Astrocyte (in vitro differentiated cells and primary cell): ENCODE data around the gene FAM83D. TPM values are rescaled to one million over a fixed set of nuclear protein-coding genes. Genes with fewer than 3 reads are reported as not detected.

Experiments
- DNase-seq: peaks from one replicate; pipeline ENCODE4 v3.0.0-alpha.2; 2010; ENCODE audit warnings: low read depth
- FAIRE-seq: peaks from 2 replicates; lab custom pipeline; 2011; peaks lifted over from hg19 to GRCh38; lab: Jason Lieb, UNC
- H2AFZ ChIP-seq: 2 replicates; pipeline ENCODE4 v1.6.0; 2012; ENCODE audit warnings: low read depth, low read length, inconsistent platforms
- H3K27ac ChIP-seq: 2 replicates; pipeline ENCODE4 v1.5.1; 2011; ENCODE audit warnings: low read depth, low read length, inconsistent platforms
- H3K27me3 ChIP-seq: 2 replicates; pipeline ENCODE4 v1.6.0; 2011; ENCODE audit warnings: low read length, inconsistent platforms; ENCODE audit not compliant: insufficient read depth
- H3K36me3 ChIP-seq: 2 replicates; pipeline ENCODE4 v1.5.1; 2011; ENCODE audit warnings: low read length, inconsistent platforms; ENCODE audit not compliant: insufficient read depth
- H3K4me1 ChIP-seq: 2 replicates; pipeline ENCODE4 v1.5.1; 2011; ENCODE audit warnings: low read length, inconsistent platforms; ENCODE audit not compliant: insufficient read depth
- H3K4me2 ChIP-seq: 2 replicates; pipeline ENCODE4 v1.6.0; 2012; ENCODE audit warnings: low read length, inconsistent platforms
- H3K4me3 ChIP-seq: 2 replicates; pipeline ENCODE4 v1.5.1; 2011; ENCODE audit warnings: low read depth, mild to moderate bottlenecking, low read length, inconsistent platforms; ENCODE audit not compliant: insufficient read depth
- H3K79me2 ChIP-seq: 2 replicates; pipeline ENCODE4 v1.6.0; 2012; ENCODE audit warnings: mild to moderate bottlenecking, low read length, inconsistent platforms; ENCODE audit not compliant: insufficient read depth
- H3K9ac ChIP-seq: 2 replicates; pipeline ENCODE4 v1.6.0; 2012; ENCODE audit warnings: mild to moderate bottlenecking, low read length, inconsistent platforms
- H3K9me3 ChIP-seq: 2 replicates; pipeline ENCODE4 v1.5.1; 2012; ENCODE audit warnings: low read depth, mild to moderate bottlenecking, low read length, inconsistent platforms; ENCODE audit not compliant: insufficient read depth
- H4K20me1 ChIP-seq: 2 replicates; pipeline ENCODE4 v1.6.0; 2012; ENCODE audit warnings: low read length, inconsistent platforms; ENCODE audit not compliant: insufficient read depth
- H3K27ac Mint-ChIP-seq: one replicate; pipeline ENCODE4 v1.8.0; 2021; ENCODE audit warnings: mild to moderate bottlenecking, mixed read lengths; ENCODE audit not compliant: unreplicated experiment
- H3K27me3 Mint-ChIP-seq: one replicate; pipeline ENCODE4 v1.8.0; 2021; ENCODE audit warnings: low read depth, mixed read lengths; ENCODE audit not compliant: unreplicated experiment
- H3K36me3 Mint-ChIP-seq: one replicate; pipeline ENCODE4 v1.8.0; 2021; ENCODE audit warnings: low read depth, mixed read lengths; ENCODE audit not compliant: unreplicated experiment
- H3K4me1 Mint-ChIP-seq: one replicate; pipeline ENCODE4 v1.8.0; 2021; ENCODE audit warnings: low read depth, mixed read lengths; ENCODE audit not compliant: unreplicated experiment
- H3K4me3 Mint-ChIP-seq: one replicate; pipeline ENCODE4 v1.8.0; 2021; ENCODE audit warnings: mild to moderate bottlenecking, moderate library complexity, mixed read lengths; ENCODE audit not compliant: unreplicated experiment
- H3K9me3 Mint-ChIP-seq: one replicate; pipeline ENCODE4 v1.8.0; 2021; ENCODE audit warnings: mild to moderate bottlenecking, mixed read lengths; ENCODE audit not compliant: unreplicated experiment
- EZH2 ChIP-seq: IDR thresholded peaks from 2 replicates; pipeline ENCODE4 v1.6.1; 2012; ENCODE audit warnings: mild to moderate bottlenecking, low read length, inconsistent platforms; ENCODE audit not compliant: insufficient read depth
- total RNA-seq: library from RNA; stranded (reverse); gene quantifications from 2 replicates; pipeline ENCODE4 v1.2.1, GENCODE V29; 2021
- TF ChIP-seq, protein P1 (sequence below): IDR thresholded peaks from 2 replicates; pipeline ENCODE4 v1.5.1; 2011; ENCODE audit warnings: low read depth, mild to moderate bottlenecking, inconsistent platforms, low read length, moderate library complexity; ENCODE audit not compliant: insufficient read depth

FAM83D gene
- total RNA-seq, 1 donor from 2014 or later: 3.3 TPM

DNA sequence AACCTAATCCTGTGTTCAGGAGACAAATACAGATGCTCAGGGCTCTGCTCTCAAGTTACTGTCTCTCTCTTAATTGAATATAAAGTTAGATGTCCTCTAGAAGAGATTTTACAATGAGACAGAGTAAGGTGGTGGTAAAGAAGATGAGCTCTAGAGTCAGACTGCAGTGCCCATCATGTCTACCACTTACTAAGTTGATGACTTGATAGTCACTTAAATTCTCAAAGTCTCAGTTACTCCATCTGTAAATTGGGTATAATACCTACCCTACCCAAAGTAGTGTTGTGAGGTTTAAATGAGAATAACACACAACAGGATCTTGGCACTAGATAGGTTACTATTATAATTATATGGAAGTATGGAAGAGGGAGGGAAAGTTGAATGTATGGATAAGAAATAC is 37.5 kb downstream of the FAM83D start:
- Histone ChIP-seq H3K9me3 (no peaks in the 10 kb centered on the region), H3K79me2 (peaks cover 51% of the 10 kb centered on the region), H3K36me3 (peaks cover 2% of the 10 kb centered on the region), H3K4me2 (no peak overlapping the region), H2AFZ (no peak overlapping the region), H4K20me1 (no peaks in the 10 kb centered on the region), H3K4me1 (peaks cover 6% of the 10 kb centered on the region), H3K9ac (no peak overlapping the region), H3K4me3 (no peak overlapping the region), H3K27ac (no peak overlapping the region), H3K27me3 (no peaks in the 10 kb centered on the region)
- Mint-ChIP-seq H3K4me1 (peaks cover 6% of the 10 kb centered on the region), H3K4me3 (peak overlapping the region; percentile 98), H3K27ac (no peak overlapping the region), H3K27me3 (no peaks in the 10 kb centered on the region), H3K9me3 (no peaks in the 10 kb centered on the region), H3K36me3 (peaks cover 2% of the 10 kb centered on the region)
- FAIRE-seq (no peak), DNase-seq (no peak)
- TF ChIP-seq EZH2: no peak
- TF ChIP-seq, protein P1, sequence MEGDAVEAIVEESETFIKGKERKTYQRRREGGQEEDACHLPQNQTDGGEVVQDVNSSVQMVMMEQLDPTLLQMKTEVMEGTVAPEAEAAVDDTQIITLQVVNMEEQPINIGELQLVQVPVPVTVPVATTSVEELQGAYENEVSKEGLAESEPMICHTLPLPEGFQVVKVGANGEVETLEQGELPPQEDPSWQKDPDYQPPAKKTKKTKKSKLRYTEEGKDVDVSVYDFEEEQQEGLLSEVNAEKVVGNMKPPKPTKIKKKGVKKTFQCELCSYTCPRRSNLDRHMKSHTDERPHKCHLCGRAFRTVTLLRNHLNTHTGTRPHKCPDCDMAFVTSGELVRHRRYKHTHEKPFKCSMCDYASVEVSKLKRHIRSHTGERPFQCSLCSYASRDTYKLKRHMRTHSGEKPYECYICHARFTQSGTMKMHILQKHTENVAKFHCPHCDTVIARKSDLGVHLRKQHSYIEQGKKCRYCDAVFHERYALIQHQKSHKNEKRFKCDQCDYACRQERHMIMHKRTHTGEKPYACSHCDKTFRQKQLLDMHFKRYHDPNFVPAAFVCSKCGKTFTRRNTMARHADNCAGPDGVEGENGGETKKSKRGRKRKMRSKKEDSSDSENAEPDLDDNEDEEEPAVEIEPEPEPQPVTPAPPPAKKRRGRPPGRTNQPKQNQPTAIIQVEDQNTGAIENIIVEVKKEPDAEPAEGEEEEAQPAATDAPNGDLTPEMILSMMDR: no peak

DNA sequence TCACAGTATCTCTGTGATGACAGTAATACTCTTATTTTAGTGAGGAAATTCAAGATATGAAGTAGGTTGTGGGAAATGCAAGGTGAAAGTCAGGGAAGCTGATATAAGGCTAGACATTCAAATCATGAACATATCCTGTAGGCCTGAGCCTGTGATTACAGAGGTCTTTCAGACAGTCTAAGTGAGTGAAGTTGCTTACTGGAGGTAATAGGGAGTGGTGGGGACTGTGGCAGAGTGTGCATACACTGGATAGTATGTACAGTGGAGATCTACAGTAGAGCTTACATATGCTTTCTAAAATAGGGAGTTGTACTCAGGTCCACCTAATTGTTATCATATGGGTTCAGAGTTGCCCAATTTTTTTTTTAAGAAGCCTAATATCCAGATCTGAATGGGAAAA is 39.0 kb downstream of the FAM83D start:
- no peak overlapping the region for H3K4me2 ChIP-seq
- H2AFZ ChIP-seq: no peak overlapping the region
- H3K27ac ChIP-seq: no peak overlapping the region
- DNase-seq (no peak), FAIRE-seq (no peak)
- Mint-ChIP-seq H3K27ac (no peak overlapping the region), H3K36me3 (peaks cover 2% of the 10 kb centered on the region), H3K27me3 (no peaks in the 10 kb centered on the region), H3K4me3 (no peak overlapping the region), H3K9me3 (no peaks in the 10 kb centered on the region), H3K4me1 (peaks cover 14% of the 10 kb centered on the region)
- peaks cover 14% of the 10 kb centered on the region for H3K4me1 ChIP-seq
- H3K36me3 ChIP-seq: peaks cover 2% of the 10 kb centered on the region
- H3K79me2 ChIP-seq: peaks cover 51% of the 10 kb centered on the region
- H4K20me1 ChIP-seq: no peaks in the 10 kb centered on the region
- no peaks in the 10 kb centered on the region for H3K9me3 ChIP-seq
- H3K27me3 ChIP-seq: no peaks in the 10 kb centered on the region
- no peak overlapping the region for H3K9ac ChIP-seq
- no peak for TF ChIP-seq EZH2
- TF ChIP-seq, protein P1: no peak
- no peak overlapping the region for H3K4me3 ChIP-seq

DNA sequence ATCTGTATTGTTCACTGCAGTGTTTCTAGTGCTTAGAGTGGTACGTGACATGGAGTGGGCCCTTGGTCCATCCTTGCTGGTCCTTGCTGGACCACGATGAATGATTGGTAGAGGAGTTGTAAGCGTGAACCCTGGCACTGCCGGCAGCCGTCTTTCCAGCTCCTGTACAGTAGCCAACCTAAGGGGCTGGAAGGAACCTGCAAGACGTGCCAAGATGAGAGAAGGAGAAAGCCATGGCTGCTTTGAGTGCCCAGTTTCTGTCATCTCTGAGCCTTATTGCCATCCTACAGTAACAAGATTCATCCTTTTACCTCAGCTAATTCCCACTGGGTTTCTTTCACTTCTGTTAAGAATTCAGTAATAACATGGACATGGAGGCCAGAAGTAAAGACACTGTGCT is 41.9 kb downstream of the FAM83D start:
- H3K9me3 Mint-ChIP-seq: no peaks in the 10 kb centered on the region
- H3K4me3 Mint-ChIP-seq: no peak overlapping the region
- H3K27ac Mint-ChIP-seq: no peak overlapping the region
- peaks cover 19% of the 10 kb centered on the region for H3K4me1 Mint-ChIP-seq
- no peak overlapping the region for H3K27ac ChIP-seq
- TF ChIP-seq, protein P1: no peak
- no peak for TF ChIP-seq EZH2
- no peak overlapping the region for H3K9ac ChIP-seq
- peaks cover 2% of the 10 kb centered on the region for H3K36me3 ChIP-seq
- DNase-seq (no peak), FAIRE-seq (no peak)
- H3K4me3 ChIP-seq: no peak overlapping the region
- no peaks in the 10 kb centered on the region for H4K20me1 ChIP-seq
- no peak overlapping the region for H3K4me2 ChIP-seq
- peaks cover 6% of the 10 kb centered on the region for H3K36me3 Mint-ChIP-seq
- H3K9me3 ChIP-seq: no peaks in the 10 kb centered on the region
- no peaks in the 10 kb centered on the region for H3K27me3 ChIP-seq
- no peaks in the 10 kb centered on the region for H3K27me3 Mint-ChIP-seq
- peaks cover 42% of the 10 kb centered on the region for H3K79me2 ChIP-seq
- H2AFZ ChIP-seq: no peak overlapping the region
- H3K4me1 ChIP-seq: peaks cover 13% of the 10 kb centered on the region
